CD4-positive, alpha-beta T cell treated with Interleukin-21 for 1 hour (primary cell): Measurements from ENCODE around the gene ARHGAP15.

Source experiments
- DNase-seq: peaks from one replicate; pipeline ENCODE4 v3.0.0-alpha.2; 2020

ARHGAP15 gene

DNA sequence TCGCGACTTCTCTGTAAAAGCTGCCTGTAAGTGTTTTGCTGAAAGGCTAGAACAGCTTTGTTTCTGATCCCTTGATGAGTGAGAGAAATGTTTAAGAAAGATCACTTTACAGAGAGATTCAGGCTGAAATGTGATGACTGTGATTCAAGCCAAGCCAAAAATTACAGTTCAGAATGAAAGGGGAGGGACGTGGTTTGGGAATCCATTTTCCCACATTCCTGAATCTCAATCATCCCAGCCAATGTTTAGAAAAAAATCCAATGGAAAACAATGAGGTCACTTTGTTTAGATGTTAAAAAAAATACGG lies 416.7 kb downstream of the ARHGAP15 start:
- no peak for DNase-seq

DNA sequence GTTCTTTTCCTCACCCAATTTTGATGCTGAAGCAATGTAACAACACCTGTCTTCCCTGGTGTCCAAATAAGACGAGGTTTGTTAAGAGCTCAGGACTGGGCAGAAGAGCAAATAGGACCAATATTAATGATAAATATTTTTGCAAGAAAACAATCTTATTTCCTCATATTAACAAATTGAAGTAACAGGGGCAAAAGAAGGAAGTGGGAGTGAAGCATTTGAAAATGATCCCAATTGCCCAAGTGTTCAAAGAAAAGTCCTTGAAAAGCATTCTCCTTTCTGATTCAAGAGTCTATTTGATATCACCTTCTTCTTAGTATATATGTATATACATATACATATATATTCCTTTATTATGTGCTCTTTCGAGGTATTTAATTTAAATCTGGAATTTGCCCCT lies 418.8 kb downstream of the ARHGAP15 start:
- no peak for DNase-seq

DNA sequence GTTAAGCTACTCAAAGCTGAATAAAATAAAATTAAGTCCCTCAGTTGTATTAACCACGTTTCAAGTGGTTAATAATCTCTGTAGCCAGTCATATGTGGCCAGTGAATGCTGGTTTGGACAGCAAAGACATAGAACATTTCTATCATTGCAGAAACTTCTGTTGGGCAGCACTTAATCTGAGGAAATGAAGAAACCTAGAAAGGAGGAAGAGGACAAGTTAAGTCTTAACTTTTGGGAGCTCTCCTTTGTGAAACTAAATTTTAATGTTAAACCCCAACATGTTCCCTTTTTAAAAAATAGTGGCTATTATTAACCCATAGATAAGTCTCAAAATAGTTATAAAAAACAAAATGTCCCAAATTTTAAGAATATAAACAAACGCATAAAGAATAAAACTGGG lies 421.3 kb downstream of the ARHGAP15 start:
- no peak for DNase-seq

DNA sequence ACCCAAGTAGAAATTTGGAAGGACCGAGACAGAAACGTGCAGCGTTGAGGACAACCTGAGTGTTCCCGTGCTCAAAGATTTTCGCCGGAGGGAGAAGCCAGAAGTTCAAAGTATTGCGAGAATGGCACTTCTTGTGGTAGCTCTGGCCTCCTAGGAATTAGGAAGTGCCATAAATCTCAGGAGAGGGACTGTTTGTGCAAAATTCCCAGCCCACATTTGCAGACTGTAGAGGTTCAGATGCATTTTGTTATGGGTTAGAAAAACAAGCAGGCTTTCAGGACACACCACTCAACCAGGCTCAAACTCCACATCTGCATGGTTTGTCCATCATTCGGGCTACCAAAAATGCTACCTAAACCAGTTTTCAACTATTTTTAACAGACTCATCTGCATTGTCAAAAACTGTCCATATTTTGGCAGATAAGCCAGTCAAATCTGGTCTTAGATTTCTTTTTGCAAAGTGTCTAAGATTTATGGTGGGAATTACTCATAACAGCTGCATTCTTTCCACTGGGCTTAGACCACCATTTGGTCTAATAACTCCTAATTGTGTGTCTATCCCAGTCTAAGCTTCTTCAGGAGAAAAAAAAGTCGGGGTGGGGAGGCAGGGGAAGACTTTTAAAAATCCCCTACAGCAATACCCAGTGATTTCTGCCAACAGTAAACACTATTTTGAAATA lies 422.9 kb downstream of the ARHGAP15 start:
- no peak for DNase-seq

DNA sequence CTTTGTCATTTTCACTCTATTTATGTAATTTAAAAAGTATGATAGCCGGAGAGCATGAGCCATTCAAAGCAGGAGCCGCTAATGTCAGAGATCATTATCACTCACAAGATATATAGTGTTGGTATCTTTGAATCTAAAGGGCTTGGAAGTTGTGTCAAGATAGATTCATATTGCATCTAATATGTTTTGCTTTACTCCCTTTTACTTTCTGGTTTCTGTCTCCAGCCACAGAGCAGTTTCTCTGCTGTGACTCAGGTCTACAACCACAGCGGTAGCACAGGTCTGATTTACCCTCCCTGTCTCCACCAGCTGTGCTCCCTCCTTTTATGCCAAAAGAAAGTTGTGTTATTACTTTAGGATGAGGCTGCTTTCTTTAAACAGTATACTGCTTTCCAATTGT lies 424.0 kb downstream of the ARHGAP15 start:
- no peak for DNase-seq

DNA sequence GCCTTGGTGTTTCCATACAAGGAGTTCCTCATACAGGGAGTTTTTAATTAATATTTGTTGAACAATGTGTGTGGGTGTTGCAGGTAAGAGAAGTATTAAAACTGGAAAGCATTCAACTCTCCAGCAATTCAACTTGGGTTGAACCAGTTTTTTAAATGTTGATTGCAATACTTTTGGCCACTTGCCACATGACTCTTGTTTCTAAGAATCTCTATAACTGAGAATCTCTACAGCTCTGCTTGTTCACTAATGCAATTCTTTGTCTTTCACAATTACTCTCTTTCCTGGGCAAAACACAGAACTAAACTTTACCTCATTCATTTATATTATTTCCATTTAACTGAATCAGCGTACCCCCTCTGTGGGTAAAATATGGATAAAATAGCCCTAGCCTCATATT lies 429.4 kb downstream of the ARHGAP15 start:
- no peak for DNase-seq

DNA sequence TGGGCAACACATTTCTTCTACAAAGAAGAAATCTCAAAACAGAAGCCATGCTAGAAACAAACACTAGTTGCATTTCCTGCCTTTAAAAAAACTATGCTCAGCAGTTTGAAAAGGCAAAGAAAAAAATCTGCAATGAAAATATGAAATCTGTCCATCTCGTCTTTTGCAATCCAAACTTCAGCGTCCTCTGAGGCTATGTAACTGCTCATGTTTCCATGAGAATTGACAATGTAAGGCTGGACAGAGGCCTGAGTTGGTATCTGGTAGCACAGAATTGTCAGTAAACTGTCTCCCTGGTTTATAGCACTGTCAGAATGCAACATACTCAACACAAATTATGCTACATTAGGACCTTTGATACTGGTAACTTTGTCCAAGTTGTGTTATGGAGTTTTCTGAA lies 429.9 kb downstream of the ARHGAP15 start:
- no peak for DNase-seq

DNA sequence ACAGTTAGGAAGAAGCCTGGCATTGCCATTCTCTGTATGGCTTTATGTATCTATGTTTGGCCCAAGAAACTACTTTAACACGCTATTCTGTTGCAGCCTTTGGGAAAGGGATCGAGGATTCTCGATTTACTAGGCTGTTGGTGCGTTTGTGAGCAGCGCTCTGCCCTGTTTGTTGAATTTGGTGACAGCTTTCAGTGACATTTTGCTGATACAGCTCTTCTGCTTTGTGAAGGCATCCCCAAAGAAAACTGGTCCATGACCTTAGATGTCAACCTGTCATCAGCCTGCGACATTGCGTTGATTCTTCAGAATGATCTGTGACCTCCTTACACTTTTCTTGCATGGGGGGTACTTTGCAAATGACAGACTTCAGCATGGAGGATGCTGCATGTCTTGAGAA lies 431.5 kb downstream of the ARHGAP15 start:
- no peak for DNase-seq

DNA sequence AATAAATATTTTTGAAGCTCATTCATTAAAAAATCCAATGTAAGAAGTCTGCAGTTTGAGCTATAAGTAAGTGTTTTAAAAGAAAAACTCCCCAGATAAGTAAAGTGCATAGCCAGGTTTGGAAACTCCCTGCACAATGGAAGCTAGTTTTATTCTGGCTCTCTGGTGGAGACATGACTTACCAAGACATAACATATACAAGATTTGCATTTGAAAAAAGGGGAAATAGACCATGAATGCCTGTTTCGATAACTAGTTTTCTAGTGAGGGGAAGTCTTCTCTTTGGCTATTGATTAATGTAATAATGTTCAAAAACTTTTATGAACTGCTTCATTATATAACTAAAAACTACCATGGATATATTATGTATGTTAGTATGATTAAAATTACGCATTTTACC lies 435.2 kb downstream of the ARHGAP15 start:
- DNase-seq, result no peak

DNA sequence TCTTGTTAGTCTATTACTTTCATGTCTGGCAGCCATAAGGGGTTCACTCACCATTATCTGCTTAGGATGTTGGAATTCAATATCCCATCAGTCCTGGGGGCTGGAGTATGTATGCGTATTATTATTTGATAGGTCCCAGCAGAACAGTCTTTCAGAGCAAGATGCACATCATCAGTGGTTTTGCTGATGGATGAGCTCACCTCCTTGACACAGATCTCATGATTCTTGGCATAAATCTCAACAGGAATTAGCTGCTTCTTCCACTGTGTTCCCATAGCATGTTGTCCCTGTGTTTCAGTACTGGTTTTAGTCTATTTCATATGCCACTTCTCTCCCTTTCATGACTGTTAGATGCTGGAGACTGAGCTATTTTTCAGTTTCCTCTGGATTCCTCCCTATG lies 442.5 kb downstream of the ARHGAP15 start:
- DNase-seq, result no peak

DNA sequence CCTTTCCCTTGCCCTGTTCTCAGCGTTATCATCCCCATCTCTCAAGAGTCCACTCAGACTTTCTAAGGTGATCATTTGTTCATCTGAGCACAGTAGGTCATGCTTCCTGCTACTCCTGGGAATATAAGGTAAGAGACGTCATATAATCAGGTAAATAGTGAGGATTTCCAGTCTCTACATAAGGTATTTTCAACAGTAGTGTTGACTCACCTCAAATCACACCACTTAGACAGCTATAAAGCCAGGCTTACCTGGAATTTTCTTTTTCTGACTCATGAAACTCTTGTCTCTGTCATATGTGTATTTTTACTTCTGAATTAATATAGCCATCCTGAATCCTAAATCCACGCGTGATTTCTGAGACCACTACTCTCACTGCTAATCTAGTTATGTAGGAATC lies 443.2 kb downstream of the ARHGAP15 start:
- no peak for DNase-seq

DNA sequence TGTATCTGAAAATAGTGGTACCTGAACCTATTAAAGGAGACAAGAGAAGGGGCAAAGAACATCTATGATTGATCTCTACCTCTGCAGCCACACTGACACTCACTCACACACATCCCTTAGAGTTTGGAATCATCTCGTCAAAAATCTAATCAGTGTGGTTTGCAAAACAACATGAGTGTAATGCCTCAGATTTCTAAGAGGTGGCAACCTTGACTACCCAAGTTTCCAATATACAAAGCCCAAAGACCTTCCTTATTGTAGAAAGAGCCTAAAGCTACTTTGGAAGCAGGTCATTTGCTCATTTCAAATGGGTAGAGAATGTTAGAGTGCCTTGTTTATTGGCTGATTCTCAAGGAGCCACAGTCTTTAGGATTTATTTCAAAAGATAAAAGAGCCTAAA lies 444.9 kb downstream of the ARHGAP15 start:
- no peak for DNase-seq

DNA sequence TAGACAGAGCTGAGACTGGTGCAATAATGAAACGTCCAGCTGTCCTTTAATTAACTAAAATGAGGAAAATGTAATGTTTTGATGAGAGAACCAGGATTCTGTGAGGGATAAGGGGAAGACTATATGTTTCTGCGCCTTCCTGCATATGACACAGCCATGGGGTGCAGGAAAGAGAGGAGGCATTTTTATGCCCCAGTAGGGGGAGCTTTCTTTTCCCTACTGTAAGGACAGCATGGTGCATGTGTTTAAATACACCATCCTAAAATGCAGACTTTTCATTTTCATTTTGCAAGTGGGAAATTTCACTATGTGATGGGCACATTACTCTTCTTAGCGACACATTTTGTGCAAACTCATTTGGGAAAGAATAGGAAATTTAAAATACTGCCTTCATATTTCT lies 446.1 kb downstream of the ARHGAP15 start:
- DNase-seq, result no peak

DNA sequence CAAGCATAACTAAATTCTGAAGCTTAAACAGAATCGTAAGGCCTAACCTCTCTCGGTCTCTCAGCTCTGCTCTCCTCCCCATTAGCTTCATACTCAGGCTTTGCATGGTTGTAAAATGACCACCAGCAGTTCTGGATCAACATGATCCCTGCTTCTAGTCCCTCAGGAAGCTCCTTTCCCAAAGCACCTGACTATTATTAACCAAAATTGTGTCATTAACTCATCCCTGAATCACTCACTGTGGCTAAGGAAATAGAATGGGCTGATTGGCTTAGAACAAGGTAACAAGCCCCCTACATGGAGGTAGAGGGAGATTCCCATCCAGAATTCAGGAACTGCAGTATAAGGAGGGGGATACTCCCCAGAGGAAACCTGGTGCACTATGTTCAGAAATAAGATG lies 448.3 kb downstream of the ARHGAP15 start:
- no peak for DNase-seq

DNA sequence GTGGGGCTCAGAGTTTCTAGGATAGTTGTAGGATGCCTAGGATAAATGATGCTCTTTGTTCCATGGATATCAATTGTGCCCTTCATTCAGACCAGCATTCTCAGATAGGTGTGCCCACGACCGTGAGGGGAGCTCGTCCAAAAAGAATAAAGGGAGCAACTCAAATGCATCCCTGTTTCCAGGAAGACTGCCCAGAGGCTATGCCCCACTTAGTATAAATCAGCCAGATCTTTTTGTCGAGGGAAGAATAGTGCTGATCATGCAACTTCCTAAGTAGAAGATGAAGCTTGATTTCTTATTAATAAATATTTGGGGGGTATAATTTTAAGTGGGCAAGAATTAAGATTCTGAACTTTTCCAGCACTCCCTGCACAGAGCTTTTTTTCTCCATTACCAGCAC lies 450.2 kb downstream of the ARHGAP15 start:
- no peak for DNase-seq

DNA sequence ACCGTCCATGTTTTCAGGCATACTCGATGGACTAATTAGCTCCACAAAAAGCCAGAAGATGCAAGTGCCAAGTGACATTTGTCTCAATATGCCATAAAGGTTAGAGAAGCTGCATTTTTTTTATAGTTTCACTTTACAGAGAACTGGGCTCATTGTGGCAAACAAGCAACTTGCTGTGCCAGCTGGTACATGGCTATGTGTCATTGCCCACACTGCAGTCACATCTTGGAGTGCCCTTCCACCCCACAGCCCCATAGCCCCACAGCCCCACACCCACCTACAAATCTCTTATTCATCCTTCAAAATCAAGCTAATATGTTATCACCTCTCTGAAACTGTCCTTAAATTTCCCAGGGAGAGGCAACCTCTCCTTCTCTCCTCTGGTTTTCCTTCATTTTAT lies 451.9 kb downstream of the ARHGAP15 start:
- no peak for DNase-seq

DNA sequence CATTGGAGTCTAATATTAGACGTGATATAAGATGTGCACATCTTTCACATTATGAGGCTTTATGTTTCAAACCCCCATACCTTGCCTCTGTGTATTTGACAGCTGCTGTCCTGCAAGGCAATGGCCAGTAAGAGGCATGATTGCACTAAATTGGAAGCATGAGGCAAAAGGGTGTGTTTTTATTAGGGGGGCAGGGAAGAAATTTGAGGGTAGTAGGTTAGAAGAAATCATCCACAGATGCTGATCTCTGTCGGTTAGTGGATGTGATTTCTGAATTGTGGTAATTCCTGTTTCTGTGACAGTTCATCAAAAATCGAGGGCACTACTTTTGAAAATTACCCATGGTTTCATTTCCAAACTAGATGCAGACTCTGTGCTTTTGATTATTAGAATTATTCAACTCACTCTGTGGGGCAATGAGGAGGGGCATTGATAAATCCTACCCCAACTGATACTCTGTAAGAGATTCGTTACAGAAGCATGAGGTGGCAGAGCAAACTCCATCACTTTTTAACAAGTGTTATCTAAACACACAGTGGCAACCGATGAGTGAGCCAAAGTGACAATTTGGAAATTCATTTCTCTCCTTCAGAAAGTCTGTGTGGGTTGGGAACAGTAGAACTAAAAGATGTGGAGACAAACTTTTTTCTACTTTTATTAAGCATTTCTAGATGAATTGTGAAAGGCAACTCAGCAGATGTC lies 453.0 kb downstream of the ARHGAP15 start:
- DNase-seq, result no peak

DNA sequence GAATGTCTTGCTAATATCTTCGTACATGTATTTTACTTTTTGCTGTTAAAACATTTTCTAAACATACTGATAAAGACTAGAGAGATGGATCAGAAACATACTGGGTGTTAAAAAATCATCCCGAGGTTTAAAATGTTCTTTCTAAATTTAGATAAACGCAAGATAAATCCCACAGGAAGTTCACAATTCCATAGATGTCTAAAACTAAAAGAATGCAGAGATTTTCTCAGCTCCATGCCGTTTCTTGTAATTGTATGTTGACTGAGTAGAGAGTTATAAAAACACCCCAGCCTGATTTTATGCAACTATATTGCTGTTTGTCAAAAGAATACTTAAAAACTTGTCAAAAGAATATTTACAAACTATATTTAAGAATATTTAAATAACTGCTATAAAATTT lies 455.7 kb downstream of the ARHGAP15 start:
- DNase-seq, result no peak

DNA sequence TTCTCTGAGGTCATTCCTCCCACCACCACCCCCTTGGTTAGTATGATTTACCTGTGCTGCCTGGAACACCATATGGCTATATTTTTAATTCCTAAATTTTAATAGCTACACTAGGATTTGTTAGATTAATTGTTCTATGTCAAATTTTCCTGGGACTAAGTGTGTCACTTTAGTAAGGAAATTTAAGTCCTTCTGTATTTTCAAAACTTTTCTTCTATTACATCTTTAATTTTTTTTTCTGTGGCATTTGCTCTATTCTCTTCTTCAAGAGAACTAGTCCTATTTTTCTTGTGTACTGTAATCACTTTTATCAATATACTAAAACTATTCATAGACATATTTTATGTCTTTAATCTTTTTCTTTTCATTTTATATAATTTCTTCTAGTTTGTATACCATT lies 456.9 kb downstream of the ARHGAP15 start:
- no peak for DNase-seq

DNA sequence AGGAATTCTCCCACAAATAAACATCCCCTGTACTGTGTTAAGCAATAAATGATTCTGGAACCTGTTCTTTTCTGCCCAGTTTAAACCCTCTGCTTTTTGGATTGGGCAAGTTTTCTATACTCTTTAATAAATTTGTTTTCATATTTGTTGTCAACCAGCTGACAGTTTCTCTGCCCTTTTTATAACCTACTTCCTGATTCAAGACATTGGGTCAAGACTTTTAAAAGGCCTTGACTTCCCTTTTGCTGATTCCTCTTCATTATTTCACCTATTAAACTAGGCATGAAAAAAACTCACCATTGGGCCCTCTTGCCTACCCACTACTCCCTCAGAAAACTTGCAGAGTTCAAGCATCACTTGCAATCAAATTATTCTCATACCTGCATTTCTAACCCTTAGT lies 459.5 kb downstream of the ARHGAP15 start:
- DNase-seq, result no peak

DNA sequence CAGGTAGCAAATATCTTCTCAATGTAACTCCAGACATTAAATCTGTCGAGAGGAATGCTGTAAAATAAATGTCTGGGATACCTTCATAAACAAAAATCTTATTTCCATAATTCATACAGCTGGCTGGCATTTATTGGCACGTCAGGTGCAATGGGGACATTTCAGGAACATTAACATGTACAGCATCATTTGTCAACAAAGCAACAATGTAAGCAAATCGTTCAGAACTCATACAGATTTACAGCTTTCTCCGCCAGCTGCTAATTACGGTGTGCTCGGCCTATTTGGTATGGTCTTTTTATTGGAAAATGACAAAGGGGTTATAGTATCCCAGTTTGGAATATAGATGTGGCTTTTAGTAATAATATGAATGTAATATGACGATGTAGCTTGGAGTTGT lies 464.9 kb downstream of the ARHGAP15 start:
- DNase-seq, result no peak

DNA sequence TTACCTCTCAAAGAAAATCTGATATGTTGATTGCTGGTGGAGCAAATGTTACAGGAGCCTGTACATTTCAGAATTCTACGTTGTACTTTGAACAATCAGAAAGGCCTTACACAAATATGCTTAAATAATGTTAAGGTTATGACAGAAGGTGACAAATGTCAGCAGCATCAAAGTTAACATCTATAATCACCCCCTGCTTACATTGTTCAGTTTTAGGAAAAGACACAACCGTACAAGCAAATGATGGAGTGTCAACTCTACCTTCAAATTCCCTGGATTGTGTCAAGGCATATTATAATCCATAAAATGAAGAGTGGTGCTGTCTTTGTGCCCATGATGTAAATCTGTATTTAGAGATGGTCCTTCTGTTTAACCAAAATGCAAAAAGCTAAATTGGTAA lies 465.5 kb downstream of the ARHGAP15 start:
- DNase-seq, result no peak

DNA sequence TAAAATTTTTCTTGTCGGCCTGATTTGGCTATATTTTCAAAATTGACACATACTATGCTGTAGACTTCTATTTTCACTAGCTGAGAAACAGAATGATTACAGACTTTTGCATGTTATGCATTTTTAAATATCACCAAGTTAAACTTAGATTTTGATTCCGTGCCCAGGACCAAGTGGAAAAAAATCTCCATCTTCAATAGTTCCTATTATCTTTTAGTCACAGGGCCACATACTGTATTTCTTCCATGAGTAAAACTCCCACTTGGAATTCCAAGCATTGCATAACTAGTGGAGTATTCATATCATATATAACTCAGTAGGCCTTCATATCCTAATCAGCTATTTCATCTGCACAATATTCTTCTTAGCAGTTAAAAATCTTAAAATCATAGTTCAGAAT lies 470.9 kb downstream of the ARHGAP15 start:
- no peak for DNase-seq

DNA sequence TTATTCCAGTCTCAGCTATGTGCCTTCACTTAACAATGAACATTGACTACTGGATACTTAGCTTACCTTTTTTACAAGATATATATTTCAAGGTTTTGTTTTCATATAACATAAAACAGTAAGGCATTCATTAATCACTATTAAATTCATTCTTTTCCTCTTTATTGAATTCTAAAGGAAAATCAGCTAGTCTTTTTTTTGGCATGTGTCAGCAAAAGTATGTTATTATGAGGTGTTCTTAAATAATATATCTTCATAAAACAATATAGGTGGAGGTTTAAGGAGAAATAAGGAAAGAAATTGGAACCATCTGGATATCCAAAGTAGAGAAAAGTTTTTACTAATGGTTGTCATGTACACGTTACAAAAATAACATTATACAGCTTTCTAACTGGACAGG lies 472.6 kb downstream of the ARHGAP15 start:
- DNase-seq, result no peak

DNA sequence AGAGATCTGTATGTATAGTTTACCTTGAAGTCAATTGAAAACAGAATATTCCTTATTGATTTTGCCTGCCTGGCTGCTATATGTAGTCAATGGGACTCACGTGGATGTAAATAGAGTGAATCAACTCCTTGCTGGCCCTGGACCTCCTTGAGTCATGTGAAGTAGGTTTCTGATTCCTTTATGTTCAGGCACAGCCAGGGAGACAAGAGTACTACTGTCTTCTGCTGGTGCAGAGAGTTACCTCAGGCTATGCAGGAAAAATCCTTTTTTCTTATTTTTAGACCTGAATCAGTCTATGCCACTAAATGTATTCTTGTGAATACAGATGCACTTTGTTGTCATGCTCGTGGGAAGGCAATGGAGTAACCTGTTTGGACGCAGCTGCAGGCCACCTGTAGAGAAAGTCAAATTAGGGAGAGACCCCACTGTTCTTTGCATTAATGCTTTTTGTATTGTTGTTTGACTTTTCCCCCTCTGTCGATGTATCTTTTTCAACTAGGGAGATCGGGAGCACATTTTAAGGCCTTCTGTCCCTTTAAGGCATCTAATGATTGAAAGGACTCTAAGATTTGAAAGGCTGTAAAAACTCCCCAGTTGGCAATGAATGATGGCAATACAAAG lies 473.9 kb downstream of the ARHGAP15 start:
- no peak for DNase-seq
